Measurements from ENCODE around the gene FAIM2.

DNA sequence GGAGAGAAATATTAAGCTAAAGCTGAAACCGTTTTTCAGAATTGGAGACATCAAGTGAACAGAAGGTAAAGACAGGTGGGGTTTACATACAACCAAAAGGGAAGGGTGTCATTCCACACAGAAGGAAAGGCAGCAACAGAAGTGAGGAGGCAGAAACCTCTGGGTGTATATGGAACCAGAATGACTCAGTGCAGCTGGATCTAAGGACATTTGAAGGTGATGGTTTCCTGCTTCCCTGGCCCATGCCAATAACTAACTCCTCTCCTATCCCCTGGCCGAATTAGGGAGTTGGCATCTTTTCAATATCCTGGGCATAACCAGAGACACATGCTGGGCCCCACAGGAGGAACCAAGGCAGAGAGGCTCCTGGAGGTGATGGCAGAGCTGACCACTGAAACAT is 83.9 kb downstream of the FAIM2 start:
- TF ChIP-seq CTCF (IDR thresholded peaks at IDR 0.05; ENCODE audit: insufficient read depth, low read depth, low read length), result no peak
- TF ChIP-seq EZH2 (IDR thresholded peaks at IDR 0.05; ENCODE audit: insufficient read depth, low read length), result no peak
